NAMALWA (cell line): Measurements from ENCODE around the gene SOCS1.

ENCODE experiments used
- DNase-seq: peaks from one replicate; pipeline ENCODE4 v3.0.0-alpha.2; 2015; ENCODE audit warnings: low spot score

Gene SOCS1

GRCh38 chr16:11285842-11286241 lies 29.8 kb upstream of the SOCS1 start:
- no peak for DNase-seq

- no peak for DNase-seq
Measured at GRCh38 chr16:11283820-11284248, 27.8 kb upstream of the SOCS1 start.

DNA sequence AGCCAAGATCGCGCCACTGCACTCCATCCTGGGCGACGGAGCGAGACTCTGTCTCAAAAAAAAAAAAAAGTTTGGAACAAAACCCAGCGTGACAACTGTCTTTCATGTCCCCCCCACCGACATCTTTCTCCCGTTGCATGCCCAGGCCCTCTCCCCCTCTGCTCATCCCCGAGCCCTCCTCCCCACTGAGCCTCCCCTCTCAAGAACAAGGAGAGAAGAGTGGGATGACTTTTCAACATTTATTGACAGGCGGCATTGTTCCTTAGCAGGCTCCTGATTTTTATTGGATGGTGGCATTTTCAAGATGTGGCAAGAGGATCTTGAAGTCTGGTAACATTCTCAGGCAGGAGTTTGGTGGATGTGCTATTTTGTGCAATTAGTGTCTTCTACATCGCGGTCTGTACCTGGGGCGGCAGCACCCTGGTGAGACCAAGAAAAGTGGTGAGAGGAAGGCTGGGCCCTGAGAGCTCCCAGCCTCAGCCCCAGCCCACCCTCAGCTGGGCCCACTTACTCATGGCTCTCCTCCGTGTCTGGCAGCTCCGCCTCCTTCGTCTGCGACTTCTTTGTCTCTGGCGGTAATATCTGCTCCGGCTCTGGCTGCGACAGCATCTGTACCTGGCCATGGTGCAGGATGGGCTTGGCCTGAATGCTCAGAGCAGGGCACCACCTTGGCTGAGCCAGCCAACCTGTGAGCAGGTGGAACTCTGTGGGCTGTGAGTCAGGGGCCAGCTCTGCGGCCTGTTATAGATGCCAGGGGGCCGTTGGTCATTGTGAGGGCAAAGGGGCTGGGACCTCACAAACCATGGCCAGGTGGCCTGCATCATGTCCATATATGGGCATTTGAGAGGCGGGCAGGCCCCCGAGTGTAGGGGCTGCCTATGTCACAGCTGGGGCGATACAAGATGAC lies 24.9 kb upstream of the SOCS1 start, which contains the start of gene PRM1:
Gene PRM1 (minus strand): TSS at position 715 of the 907 bp plus-strand sequence. CDS start 92 bp downstream, at position 623.
- DNase-seq: no peak

GRCh38 chr16:11278681-11279628 lies 23.0 kb upstream of the SOCS1 start:
- DNase-seq: no peak

DNA sequence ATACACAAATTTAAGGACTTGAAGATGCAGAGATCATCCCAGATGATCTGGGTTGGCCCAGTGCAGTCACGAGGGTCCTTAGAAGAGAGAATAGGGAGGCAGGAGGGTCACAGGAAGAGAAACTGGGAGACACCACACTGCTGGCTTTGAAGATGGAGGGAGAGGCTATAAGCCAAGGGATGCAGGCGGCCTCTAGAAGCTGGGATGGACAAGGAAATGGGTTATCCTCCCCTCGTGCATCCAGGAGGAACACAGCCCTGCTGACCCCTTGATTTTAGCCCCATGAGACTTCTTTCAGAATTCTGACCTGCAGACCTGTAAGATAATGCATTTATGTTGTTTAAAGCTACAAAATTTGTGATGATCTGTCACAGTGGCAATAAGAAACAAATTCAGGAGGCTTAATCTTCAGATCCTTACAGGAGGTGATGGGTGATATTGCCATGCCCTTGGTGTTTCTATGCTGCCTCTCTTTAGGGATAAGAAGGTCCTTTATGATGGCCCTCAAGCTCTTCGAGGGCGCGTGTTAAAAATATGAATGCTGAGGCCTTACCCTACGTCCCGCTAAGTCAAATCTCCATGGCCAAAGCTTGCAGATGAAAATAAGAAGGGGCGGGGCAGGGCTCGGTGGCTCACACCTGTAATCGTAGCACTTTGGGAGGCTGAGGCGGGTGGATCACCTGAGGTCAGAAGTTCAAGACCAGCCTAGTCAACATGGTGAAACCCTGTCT lies 21.8 kb upstream of the SOCS1 start:
- DNase-seq: no peak

- no peak for DNase-seq
Measured at GRCh38 chr16:11276896-11277593, 21.0 kb upstream of the SOCS1 start.

GRCh38 chr16:11276143-11276895 lies 20.3 kb upstream of the SOCS1 start, which contains the start of gene PRM2:
TSS of gene PRM2 (minus strand) at chr16:11276480. CDS start at chr16:11276370, 110 bp downstream.
- no peak for DNase-seq

DNA sequence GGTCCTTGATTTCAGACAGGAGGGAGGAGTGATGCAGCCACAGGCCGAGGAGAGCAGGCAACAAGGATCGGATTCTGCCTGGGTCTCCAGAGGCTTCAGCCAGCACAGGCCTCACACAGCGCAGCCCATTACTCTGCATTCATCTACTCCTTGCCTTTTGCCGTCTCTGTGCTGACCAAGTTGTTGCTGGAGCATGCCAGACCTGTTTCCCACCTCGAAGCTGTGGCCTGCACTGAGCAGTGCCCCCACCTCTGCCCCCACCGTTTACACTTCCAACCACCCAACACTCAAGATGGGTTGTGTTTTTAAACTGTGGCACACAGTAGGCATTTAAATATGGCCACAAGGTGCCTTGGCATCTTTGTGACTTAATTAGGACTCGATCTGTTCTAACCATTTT lies 19.0 kb upstream of the SOCS1 start:
- DNase-seq: no peak

GRCh38 chr16:11273721-11274324 lies 17.8 kb upstream of the SOCS1 start:
- no peak for DNase-seq

- DNase-seq: no peak
Measured at GRCh38 chr16:11272921-11273720, 17.1 kb upstream of the SOCS1 start, which contains the start of gene PRM3. TSS of gene PRM3 (minus strand) at chr16:11273629. CDS start at chr16:11273595, 34 bp downstream.

DNA sequence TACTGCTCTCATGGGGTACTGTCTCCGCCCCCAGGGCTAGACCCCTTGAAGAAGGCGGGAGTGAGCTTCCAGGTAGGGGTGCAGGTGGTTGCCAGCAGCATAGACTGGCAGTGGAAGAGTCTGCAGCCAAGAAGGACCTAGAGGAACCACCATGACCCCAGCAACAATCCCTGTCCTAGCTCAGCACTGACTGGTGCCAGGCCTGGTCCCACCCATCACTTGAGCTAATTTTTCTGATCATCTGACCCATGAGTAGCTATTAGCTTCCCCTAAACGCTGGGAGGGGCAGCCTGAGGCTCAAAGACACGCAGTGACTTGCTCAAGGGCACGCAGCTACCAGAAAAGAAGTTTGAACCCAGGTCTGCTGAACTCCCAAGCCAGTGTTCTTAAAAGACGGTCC lies 16.5 kb upstream of the SOCS1 start:
- no peak for DNase-seq

DNA sequence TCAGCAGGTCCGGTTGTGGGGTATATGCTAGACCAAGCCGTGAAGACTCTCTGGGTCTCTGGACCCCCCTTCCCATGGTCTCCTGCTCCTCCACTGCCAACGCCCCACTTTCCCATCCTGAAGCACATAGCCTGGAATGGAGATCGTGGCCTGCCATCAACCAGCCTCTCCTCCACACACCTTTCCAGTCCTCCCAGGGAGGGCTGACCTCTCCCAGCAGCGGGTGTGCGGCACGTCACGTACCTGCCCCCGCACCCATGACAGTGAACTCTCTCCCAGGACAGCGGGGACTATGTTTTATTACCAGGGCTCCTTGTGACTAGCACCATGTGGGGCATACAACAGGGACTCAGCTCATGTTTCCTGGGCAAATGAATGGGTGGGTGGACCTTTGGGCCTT lies 15.6 kb upstream of the SOCS1 start:
- DNase-seq: no peak

GRCh38 chr16:11270602-11271162 lies 14.7 kb upstream of the SOCS1 start:
- no peak for DNase-seq

DNA sequence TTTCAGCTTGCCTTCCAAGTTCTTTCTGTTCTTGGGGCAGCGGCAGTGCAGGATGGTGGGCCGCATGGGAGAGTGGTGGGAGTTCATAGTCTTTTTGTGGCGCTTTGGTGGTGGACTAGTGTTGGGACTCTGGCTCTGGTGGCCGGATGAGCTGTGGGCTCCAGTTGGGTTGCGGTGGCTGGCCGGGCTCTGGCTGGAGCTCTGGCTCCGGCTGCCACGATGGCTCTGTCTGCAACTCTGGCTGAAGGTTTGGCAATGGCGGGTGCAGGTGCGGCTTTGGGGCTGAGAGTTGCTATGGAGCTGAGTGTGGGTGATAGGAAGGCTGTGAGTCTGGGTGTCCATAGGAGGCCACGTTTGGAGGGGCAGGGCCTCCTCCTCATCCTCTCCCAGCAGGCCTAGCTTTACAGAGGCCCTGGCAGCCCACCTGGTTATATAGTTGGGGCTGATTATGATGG lies 12.9 kb upstream of the SOCS1 start, which contains the start of gene TNP2:
Gene TNP2 (minus strand): TSS at position 405 of the 455 bp plus-strand sequence. CDS start 63 bp downstream, at position 342.
- no peak for DNase-seq

DNA sequence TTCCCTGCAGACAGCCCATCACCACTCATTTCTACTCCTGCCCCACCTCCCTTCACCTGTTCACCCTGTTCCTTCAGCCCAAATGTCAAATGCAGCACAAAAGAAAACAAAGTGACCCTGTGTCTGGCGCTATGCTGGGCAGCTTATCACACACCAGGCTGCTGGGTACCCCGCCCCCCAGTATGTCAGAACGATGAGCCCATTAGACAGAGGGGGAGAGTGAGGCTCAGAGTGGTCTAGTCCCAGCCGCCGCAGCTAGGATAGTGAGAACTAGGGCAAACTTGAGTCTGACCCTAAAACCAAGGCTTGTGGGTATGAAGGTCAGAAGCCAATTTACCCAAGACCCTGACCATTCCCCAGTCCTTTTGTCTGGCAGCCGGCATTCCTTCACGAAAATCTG lies 9.1 kb upstream of the SOCS1 start:
- DNase-seq: no peak

GRCh38 chr16:11264155-11264832 lies 8.3 kb upstream of the SOCS1 start:
- DNase-seq: no peak

- DNase-seq: no peak
Measured at GRCh38 chr16:11263737-11264136, 7.7 kb upstream of the SOCS1 start.

- no peak for DNase-seq
Measured at GRCh38 chr16:11262915-11263314, 6.9 kb upstream of the SOCS1 start.
